Limb (tissue), 2 donors: ENCODE results near the gene TBR1.

Experiments used
- DNase-seq, 2 donors: peaks; one replicate each; pipeline ENCODE4 v3.0.0-alpha.2; 2016; ENCODE audit errors: extremely low spot score in 2 of 2

TBR1 gene

DNA sequence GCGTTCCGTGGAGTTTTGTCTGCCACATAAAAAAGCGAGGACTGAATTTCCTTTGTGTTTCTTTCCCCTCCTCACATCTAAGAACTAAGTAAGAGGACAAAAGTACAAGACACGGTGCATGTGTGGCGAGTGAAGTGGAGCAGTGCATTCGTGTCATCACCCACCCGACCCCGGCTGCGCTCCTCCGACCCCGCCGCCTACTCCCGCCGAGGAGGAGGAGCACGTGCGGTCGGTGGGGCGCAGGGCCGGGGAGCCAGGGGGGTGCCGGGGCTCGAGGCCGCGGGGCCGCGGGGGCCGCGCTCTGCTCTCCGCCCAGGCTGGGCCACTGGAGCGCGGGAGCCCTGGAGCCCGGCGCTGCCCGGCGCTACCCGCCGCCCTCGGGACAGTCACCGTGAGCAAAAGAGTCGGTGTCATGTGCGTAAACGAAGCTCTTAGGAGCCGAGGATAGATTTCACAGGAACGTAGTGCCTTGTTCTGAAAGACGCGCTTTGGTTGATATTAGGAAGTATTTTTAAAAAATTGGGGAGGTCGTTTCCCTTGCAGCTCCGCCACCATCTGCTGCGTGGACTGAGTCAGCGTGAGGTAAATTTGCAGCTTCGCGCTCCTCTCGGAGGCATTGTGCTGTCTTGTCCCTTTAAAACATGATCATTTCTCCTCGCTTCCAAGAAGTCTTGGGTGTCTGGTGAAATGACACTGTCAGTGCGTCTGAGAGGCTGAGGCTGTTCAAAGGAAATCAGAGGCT is 11.0 kb downstream of the TBR1 start:
- DNase-seq, result peak in 1 of 2 donors; percentile 66

DNA sequence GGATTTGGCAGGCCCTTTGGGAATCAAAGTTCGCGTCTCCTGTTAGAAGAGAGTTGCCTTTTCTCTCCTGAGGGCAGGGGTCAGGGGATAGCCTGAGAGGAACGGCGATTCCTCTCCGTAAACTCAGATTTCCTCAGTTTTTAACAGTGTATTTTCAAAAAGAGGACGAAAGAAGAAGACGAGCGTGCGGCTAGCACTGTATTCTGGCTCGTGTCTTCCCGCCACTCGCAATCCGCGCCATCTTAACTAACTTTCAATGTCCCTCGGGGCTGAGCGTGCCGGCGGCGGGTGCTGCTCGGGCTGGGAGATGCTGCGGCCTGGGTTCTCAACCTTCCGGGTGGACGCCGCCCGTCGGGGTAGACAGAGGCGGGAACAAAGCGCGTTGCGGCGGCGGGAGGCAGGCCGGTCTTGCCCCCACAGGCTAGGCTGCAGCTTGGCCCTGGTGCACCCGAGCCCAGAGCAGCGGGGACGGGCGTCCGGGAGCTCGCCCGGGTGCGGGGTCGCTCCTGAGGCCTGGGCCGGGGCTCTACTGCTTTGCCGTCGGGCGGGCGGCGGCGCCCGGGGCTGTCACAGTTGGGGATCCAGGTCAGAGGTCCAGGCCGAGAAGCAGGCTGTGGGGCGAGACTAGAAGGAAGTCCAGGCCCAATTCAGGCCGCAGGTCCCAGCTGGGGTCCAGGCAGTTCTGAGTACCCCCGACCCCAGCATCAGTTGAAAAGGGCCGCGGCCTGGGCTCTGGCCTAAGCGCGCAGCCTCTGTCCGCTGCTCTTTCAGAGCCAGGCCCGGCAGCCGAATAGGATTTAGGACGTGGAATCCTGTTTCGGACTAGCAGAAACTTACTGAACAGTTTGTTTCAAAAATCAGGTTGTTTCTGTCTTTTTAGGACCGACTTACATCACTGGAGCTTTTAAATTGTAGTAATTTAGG is 11.8 kb downstream of the TBR1 start:
- DNase-seq, result peak in 1 of 2 donors; percentile 54

DNA sequence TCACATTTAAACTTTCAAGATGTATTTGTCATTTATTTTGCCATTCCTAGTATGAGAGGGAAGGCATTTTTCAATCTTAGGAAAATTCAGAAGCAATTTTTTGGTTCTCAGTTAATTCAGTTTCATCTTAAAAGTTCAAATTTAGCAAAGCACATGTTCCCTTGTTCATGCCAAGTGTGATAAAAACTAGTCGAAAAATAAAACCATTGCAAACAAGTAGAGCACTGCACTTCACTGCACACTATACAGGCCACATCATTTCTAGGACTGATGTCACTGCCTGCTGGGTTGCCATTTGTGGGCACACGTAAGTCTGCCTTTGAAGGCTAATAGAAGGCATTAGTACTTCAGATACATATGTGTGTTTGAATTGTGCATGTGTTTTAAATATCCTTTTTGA is 14.3 kb downstream of the TBR1 start:
- no peak for DNase-seq

DNA sequence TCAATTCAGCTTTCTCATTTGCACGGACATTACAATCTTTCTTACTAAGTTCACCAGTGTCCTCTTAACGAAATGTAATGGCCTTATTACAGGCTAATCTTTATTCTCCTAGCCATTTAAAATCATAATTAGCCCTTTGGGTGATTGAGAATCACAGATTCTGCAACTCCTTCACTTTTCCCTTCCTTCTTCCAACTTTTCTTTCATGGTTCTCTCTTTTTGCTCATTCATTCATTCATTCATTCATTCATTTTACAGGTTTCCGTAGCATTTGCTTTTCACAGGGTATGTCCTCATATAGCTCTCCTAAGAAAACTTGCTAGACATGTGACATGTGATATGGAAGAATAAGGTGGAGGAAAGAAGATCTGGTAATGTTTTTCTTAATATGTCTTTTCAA is 16.0 kb downstream of the TBR1 start:
- DNase-seq, result no peak

DNA sequence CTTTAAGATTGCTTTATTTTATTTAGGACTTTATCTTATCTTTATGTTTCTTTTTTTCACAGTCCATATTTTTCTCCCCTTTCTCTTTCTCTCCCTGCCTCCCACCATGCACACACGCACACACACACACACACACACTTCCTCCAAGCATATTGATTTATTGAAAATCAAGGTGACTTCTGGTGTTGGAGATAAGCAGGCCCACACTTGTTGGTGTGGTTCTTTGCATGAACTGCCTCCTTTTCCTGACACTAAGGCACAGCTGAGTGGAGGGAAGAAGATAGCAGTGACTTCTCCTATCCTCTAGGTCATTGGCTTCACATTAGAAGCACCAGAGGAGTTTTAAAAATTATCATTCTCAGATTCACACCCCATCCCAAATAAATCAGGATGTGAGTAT is 18.0 kb downstream of the TBR1 start:
- DNase-seq, result no peak

DNA sequence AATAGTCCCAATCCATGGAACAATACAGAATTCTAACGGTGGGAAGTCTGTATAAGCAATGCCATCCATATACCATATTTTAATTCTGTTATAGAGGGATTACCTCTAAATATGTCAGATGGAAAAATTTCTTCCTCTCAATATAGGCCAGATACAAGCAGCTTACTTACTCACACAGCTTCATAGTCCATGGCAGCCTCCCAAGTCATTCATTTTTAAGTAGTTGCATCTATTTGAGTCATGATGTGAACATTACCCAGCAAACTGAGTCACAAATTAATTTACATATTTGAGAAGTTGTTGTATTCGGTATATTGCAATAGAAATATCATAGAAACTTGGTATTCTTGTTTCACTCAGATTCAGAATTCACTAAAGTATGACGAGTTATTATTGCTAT is 20.3 kb downstream of the TBR1 start:
- DNase-seq, result no peak

DNA sequence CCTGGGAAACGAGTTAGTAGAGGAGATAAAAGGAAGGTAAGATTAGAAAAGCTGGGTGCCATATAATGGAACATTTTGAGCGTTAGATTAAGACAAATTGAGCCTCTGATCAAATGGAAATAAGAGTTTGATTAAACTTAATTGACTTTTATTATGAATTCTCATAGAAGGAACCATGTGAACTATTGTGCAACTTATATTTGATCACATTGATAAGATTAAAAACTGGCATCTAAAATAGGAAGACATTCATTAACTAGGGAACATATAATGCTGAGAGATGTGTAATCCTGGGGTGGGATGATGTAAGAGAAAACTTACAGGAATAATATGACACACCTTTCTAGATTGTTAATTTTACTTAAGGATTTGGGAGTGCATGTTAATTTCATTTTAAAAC is 22.5 kb downstream of the TBR1 start:
- peak in 1 of 2 donors; percentile 0 for DNase-seq

DNA sequence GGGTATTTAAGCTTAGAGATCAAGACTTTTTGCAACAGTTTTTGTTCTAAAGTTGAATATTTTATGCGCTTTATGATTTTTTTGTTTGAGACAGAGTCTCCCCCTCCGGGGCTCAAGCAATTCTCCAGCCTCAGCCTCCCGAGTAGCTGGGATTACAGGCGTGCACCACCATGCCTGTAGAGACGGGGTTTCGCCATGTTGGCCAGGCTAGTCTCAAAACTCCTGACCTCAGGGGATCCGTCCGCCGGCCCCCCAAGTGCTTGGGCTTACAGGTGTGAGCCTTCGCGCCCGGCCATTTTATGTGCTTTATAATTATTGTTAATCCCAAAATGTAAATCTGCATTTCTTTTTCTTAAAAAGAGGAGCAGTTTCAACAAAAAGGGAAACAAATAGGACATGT is 29.0 kb downstream of the TBR1 start:
- no peak for DNase-seq

DNA sequence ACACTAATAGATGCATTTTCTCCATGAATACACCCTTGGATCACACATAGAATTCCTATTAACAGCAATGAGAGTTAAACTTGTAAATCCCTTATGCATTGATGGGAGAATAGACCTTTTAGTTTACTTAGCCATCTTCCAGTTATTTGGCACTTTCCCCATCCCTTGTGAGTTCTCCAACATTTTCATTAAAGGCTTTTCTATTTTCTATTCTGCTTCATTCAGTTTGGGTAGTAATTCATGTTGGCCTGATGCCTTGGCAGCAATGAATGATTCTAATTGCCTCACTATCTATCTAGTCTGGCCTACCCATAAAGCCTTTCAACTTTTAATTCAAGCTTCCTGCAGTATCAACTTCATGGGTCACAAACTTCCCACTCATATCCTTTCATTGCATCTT is 32.3 kb downstream of the TBR1 start:
- DNase-seq, result no peak

DNA sequence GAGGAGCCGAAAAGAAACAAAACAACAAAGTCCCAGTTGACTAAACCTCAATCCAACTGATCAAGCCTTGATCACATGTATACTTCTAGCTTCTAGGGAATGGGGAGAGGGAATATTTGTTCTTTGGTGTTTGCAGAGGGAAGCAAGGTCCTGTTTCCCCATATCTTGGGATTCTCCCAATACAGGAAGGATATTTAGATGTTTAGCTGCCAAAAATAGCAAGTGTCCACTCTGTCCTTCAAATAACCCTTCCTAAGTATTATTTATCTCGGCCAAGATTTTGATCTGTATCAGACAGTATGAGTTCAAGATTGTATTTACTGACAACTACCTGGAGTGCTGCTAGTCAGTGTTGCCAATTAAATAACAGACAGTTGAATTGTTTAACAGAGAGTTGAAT is 55.5 kb downstream of the TBR1 start:
- no peak for DNase-seq

DNA sequence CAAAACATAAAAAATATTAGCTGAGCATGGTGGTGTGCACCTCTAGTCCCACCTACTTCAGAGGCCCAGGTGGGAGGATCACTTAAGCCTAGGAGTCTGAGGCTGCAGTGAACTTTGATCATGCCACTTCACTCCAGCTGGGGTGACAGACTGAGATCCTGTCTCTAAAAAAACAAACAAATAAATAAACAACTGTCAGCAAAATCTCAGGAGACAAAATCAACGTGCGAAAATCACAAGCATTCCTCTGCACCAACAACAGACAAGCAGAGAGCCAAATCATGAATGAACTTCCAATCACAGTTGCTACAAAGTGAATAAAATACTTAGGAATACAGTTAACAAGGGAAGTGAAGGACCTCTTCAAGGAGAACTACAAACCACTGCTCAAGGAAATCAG is 58.8 kb downstream of the TBR1 start:
- no peak for DNase-seq
